NK-92 (cell line): Measurements from ENCODE around the gene PSMG4.

Experiments
- DNase-seq: peaks from one replicate; lab custom pipeline; 2025; ENCODE audit not compliant: unreplicated experiment; lab: John Stamatoyannopoulos, UW

PSMG4 gene

DNA sequence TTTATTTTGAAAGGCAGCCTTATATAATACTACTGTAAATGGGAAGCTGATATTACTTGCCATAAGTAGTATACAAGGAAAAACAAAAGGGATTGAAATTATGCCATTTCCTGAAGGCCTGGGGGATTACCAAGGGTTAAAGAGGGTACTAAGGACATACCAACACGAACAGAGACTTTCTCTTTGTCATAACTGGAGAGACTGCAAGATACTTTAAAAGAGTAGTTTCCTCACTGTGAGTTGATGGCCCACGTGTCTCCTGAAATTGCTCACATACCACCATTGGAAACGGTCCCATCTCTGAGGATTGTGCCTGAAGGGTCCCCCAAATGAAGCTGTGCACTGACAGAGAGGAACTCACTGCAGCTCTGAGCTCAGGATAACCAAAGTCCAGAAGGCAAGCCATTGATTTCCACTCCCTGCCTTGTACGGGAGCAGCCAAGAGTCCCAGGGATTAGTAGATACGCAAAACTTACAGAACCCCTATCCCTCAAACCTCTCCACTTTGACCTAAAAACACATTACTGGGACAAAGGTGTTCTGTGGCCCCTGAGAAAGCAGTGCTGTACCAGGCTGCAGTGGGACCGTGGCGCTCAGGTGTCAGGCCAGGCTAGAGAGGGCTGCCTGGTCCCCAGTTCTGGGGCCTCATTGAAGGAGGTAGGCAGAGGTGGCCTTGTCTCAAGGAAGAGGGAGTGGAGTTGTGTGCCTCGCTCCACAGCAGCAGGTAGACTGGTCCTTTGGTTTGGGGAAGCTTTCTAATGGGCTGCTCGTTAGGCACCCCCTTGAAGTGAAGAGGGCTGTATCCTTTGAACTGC lies 15.2 kb downstream of the PSMG4 start:
- DNase-seq, result no peak

DNA sequence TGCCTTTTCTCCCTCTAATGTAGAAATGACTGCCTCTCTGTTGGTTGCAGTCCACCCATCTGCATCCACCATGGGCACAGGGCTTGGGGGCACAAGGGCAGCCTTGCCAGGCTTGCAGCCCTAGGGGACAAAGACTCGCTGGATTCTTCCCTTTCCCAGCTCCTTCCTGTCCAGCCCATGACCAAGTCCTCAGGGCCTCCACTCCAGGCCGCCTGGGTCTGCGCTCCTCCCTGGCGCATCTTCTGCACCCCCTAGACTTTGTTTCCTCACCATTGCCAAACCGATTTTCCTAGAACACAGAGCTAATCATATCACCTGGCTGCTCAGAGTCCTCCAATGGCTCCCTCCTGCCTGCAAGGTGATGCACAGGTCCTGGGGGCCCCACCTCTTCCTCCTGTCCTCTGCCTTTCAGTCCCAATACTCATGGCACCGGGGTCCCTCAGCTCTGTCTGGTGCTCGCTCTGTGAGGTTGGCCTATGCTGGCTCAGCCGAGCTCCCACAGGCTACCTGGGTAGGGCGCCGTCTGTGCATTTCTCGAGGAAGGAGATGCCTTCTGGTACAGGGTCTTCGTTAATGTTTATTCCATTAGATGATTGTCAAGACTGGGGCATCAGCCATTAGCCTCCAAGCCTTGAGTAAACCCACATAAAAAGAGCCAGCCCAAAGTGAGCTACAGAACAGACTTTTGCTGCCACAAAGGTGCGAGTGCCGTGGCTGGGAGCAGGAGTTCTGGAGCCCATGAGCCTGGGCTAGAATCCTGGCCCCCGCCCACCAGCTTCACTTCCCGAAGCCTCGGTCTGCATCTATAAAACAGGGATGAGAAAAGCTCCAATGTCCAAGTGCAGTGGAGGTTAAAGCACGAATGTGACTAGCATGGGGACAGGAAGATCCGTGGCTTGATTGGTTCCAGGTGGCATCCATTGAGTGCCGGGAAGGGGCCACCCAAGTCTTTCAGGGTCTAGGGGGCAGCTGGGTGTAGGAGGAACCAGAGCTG lies 17.7 kb downstream of the PSMG4 start:
- DNase-seq, result no peak

DNA sequence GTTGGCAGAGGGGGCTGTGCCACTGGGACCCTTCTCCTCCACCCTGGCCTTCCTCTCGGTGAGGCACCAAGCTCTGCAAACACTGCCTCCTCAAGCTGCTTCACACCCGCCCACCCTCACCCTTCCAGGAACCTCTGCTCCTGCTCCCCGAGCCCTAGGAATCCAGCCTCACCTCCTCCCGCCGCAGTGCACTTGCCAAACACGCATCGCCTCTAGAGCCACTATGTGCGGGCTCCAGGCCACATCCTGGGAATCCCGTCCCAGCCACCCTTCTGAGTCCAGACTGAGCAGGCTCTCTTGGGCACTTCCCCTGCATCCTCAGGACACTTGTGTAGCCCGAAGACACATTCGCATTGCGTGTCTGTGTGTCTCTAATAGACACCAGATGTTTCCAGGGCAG lies 18.5 kb downstream of the PSMG4 start:
- DNase-seq, result no peak

DNA sequence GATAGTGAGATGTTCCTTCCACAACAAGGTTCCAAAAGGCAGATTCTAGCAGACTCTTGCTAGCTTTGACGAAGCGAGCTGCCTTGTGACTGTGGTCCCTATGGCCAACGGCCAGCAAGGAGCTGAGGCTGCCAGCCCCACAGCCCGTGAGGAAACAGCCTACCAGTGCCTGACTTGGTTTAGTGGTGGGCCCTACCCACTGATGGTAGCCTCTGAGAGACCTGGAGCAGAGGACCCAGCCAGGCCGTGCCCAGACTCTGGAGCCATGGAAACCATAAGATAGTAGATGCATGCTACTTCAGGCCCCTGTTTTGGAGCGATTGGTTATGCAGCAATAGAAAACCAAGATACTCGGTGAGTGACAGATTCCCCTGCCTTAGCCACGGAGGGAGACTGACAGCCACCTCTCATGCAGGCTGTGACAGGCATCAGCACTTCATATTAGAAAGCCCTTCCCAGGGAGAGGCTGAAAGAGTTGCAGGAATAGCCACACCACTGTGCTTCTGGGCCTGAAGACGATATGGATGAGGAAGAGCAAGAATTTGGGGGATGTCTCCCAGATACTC lies 19.2 kb downstream of the PSMG4 start:
- no peak for DNase-seq

DNA sequence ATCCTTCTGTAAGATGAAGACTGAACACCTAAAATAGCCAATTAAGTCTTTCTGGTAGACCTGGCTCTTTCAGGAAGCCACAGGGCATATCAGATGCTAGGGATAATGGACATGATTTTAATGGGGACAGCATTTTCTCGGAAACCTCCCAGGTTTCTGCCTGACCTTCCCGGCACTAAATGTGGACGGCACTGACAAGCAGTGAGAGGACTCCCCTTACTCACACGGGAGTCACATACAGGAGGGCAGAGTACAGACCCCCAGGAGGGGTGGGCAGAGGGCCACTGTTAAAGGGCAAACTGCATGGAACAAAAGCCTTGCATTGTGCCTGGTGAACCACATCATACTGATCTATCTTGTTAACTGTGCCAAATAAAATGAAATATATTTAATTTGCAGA lies 19.9 kb downstream of the PSMG4 start:
- DNase-seq, result no peak

DNA sequence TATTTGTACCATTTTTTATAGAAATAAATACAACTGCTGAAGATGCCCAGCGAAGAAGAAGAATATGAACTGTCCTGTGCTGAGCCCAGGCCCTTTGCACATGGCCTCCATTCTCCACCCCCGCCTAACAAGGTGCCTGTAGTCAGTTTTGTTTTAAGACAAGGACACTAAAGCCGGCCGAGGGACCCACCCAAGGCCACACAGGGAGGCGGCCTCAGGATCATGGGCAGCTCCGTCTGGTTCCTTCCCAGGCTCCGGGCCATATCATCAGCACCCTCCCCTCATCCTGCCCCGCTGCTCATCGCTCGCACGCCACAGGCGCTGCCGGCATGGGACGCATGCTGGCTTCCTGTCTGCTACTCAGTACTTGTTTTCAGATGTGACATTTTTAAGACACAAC lies 21.3 kb downstream of the PSMG4 start:
- no peak for DNase-seq

DNA sequence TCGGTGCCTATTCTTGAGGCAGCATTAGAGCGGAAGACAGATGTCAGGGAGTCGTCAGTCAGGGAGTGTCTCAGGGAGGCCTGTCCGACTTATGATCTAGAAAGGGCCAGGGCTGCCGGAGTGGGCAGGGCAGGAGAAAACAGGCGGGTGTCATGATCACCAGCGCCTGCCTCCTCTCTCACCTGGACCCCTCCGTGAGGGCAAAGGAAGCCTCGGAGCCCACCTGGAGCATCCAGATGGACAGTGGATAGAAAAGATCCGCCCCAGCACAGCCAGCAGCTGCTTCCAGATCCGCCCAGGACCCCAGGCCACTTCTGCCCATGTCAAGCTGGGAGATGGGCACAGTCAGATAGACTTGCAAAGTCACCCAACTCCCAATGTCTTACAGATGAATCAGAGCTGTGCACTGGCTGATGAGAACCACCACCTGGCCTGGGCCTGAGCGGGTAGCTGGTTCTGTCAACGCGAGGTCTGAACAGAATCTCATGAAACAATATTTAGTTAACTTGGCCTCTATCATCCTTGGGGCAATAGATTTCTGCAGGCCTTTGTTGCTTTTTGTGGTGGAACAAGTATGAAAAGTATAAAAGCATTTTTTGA lies 22.2 kb downstream of the PSMG4 start:
- DNase-seq, result no peak

DNA sequence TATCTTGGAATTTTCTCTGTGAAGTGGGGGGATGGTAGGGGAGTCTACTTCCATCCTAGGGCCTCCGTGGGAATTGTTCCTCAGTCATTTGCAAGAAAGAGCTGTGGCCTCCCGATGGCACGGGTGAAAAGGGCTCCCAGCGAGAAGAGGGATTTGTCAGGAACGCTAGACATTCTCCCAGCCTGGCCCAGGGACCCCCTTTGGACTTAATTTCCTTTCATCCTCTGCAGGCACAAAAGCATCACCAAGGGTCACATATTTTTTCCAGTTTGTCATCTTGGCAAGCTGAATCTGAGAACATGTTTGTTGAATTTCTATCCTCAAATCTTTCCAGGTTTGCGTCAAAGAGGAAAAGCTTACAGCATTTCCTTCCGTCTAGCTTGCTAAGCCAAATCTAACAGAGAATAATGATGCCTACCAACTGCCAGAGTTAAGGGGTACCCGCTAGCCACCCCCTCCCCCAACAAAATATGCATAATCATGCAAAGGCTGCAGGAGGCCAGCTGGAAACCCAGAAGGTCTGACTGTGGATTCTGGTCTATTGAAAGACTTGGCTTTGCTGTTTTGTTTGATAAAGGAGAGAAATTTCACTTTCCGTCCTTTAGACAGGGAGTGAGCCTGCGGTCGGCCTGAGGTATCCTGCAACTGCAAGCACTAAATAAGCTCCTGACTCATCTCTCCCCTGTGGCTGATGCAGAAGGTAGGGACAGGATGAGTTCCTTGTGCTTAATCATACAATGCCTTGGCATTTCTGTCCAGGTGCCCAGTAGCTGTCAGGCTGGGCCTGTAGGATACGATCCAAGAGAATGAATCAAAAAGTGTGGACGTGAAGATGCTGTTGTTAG lies 23.1 kb downstream of the PSMG4 start:
- DNase-seq, result no peak

DNA sequence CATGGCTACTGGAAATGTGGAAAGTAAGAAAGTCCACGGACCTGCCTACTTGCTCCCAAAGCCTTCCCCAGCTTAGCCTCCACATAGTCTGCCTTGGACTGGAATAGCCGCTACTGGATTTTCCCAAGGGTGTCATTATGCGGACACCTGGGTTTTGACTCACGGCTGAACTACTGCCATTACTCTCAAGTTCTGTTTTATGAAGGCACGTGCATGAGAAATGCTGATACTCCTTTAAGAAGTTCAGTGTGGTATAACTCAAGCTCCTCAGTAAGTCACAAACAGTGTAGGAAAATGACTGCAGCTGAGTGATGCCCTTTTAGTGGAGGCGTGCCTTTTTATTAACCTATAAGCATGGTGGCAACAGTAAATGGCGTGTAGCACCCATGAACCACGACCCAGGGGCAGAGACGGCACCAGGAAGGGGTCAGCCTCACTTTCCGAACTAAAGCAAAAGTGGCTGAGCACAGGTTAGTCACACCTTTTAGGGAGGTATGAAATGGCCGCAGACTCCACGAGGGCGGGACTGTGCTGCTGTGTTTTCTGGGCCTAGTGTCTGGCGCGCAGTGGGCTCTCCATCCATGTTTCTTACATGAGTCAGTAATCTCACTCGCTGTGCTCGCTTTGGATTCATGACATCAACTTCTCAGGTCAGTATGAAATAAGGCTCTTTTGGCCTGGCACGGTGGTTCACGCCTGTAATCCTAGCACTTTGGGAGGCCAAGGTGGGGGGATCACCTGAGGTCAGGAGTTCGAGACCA lies 23.9 kb downstream of the PSMG4 start:
- no peak for DNase-seq

DNA sequence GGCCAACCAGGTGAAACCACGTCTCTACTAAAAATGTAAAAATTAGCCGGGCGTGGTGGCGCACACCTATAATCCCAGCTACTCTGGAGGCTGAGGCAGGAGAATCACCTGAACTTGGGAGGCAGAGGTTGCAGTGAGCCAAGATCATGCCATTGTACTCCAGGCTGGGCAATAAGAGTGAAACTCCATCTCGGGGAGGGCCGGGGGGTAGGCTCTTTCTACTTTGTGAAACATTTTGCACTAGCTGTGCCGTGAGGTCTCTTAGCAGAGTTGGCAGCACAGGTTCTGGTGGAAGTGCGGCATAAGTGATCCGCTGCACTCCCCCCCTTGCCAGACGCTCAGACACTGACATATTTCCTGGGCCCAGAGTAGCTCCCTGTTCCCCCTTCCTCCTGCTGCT lies 24.5 kb downstream of the PSMG4 start:
- no peak for DNase-seq

DNA sequence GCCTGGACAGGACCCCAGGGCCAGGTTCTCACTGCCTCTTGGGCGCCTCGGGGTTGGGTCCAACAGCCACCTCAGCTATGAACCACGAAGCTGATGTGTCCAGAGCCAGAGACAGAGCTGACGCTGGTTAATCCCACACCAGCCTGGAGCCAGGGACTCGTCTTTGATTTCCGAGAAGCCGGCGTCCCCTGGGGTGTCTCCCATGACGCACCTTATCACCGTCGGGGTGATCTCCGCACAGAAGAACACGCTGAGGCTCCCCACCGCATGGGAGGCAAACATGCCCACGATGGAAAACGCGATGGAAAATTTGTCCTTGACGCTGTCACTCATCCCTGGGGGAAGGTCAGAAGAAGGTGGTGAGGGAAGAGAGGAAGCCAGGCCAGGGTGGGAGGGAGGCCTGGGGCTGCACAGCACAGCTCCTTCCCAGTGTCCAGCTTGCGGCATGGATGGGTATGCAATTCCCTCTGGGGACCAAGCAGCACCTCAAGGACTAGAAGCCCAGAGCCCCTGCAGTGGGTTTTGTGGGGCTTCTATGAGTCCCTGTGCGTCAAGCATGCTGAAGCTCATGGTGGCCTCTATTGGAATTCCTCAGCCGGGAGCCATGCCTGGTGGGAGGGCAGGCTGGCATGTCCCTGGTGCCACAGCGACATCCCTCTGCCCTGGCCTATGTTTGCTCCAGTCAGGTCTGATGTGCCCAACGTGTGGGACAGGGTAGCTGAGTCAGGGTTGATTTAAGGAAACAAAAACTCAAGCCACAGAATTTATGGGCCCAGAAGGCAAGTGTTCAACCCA lies 25.1 kb downstream of the PSMG4 start:
- DNase-seq, result no peak

DNA sequence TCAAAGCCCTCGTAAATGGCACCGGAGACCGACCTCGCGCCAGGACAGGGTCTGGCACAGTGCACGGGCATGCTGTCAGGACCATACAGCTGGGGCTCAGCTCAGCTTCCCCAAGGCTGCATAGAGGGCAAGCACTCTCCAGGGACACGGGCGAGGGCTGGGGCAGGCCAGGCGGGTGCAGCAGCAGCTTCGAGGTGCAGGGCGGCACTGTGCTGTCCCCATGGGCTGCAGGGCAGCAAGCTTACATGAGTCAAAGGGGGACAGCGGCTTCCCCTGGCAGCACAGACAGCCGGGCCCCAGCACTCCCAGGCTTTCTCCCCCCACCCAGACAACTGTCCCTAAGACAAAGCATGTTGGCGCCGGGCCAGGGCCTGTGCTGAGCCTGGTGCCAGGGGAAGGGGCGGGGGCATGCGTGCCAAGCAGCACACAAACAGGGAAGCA lies 25.7 kb downstream of the PSMG4 start:
- no peak for DNase-seq

DNA sequence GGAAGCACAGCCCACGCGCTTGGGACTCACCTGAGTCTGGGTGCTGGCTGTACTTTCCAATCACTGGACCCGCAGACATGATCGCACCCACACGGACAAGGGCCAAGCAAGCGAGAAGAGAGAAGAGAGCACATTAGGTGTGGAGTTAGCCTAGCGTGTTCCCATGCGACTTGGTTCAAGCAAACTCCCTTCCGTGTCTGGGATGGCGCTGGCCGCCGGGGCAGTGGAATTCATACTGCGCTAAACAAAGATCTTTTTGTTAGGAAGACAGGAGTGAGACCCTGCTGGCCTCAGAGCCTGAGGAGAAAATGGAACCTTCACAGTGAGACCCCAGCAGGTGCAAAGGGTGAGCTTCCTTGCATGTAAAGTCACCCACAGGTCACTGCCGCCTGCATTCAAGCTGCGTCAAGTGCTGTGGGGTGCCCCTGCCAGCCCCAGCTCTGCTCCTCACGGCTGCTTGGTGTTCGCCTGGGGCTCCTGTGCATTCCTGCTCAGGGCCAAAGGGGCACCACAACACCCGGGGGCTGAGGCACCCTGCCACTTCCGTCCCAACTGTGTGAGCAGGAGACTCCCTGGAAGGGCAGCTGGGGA lies 26.4 kb downstream of the PSMG4 start:
- DNase-seq, result no peak

DNA sequence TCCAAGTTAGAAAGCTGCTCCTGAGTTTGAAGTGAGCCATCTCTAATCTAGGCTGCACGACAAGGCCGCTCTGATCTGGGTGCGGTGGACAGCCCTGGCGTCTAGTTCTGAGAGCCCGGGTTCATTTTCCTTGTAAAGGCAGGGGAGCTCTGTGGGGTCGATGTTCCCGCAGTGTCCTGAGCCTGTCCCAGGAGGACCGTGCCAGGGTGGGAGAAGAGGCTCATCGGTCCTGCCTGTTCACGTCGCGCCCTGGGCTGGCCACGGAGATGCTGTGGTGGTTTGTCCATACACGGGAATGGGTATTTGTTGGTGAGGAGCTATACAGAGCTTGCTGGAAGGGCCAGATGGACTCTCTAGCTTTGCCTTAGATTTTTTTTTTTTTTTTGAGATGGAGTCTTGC lies 27.0 kb downstream of the PSMG4 start:
- no peak for DNase-seq

DNA sequence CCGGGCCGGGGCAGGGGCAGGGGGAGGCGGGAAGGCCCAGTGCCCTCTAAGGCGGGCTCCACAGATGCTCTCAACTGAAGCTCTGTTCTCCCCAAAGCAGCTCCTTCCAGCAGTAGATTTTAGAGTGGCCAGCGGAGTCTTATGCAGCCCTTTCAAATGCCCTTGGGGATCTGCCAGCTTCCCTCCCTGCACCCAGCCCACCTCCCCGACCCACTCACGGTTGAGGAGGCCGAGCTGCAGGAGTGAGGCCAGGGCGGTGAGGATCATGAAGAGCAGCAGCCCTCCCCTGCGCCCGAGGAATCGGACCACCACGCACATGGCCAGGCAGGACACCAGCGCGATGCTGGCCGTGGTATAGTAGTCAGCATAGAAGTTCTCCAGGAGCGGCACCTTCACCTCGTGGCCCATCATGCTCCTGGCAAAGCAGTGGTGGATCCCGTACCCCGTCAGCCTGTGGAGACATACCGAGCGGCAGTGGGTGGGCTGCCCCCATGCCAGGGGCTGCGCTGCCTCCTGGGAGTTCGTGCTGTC lies 28.0 kb downstream of the PSMG4 start:
- DNase-seq, result no peak

DNA sequence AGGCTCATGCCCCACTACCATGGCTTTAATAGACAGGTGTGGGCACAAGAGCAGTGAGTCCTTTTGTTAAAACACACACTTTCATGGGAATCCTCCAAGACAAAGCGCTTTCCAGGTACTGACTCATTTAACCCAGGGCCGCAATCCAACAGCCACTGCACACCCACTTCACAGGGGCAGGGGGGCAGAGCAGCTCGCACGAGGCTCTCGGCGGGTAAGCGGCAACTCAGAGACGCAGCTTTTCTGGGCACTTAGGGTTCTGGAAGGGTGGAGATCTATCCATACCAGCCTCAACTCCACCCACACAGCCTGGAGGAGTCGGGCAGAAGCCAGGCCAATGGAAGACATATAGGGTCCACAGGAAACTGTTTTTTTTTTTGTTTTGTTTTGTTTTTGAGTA lies 28.6 kb downstream of the PSMG4 start:
- DNase-seq, result no peak

DNA sequence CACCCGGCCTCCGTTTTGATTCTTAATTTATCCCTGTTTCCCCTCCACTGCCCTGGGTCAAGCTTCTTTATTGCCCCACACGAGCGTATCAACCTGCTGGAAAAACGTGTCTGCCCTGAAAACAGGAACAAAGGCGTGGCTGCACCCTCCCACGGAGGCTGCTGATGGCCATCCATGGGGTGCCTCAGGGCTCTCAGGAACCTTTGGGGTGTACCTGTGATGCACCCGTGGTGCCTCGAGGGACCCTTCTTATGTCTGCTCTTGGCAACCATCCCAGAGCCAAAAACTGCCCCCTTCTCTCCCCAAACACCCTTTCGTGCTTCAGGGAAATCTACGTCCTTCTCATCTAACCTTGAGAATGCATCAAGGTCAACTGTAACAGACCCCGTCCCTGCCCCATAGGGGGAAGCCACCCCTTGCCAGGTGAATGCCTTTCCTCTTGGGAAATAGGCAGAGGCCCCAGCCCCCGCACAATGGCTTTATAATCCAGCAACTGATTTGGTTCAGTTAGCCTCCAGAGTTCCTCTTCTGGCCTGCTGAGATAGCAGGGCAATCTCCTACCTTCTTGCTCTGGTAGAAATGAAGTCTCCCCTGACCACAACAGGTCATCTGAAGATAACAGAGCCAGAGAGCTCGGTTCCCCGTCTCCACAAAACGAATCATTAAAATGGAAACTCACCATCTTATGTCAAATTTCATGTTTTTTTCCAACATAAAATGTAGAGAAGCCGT lies 29.4 kb downstream of the PSMG4 start:
- DNase-seq, result no peak
